Sigmoid colon (tissue), 7 donors: ENCODE measurements around the gene TSPYL4. TPM values are rescaled to one million over a fixed set of nuclear protein-coding genes. Genes with fewer than 3 reads are reported as not detected.

Source experiments
- DNase-seq: peaks from one replicate; pipeline ENCODE4 v3.0.0-alpha.2; 2019
- H3K27ac ChIP-seq, 4 donors: fragments of 200-600 bp; sonication (generic); one replicate each; pipeline ENCODE4 v1.5.1; 2016 to 2019; ENCODE audit warnings: mild to moderate bottlenecking in 1 of 4
- H3K27me3 ChIP-seq, 3 donors: fragments of 200-600 bp; sonication (generic); one replicate each; pipeline ENCODE4 v1.5.1; 2019; ENCODE audit warnings: mild to moderate bottlenecking in 1 of 3
- H3K36me3 ChIP-seq, 4 donors: fragments of 200-600 bp; sonication (generic); one replicate each; pipeline ENCODE4 v1.5.1; 2016 to 2019
- H3K4me1 ChIP-seq, 4 donors: fragments of 200-600 bp; sonication (generic); one replicate each; pipeline ENCODE4 v1.5.1; 2017 to 2019
- H3K4me3 ChIP-seq, 4 donors: fragments of 200-600 bp; sonication (generic); one replicate each; pipeline ENCODE4 v1.5.1; 2017 to 2019; ENCODE audit warnings: mild to moderate bottlenecking in 2 of 4, moderate library complexity in 1 of 4
- H3K9me3 ChIP-seq, 4 donors: fragments of 200-600 bp in 3 of 4; sonication (generic) in 3 of 4; one replicate each; pipeline versions ENCODE4 v1.5.1 to v1.6.1; 2013 to 2019
- CTCF ChIP-seq, 4 experiments: fragments of 450-650 bp in 3 of 4; fragments of 200-600 bp in 1 of 4; IDR thresholded peaks; one replicate each; pipeline ENCODE4 v1.5.1; 2016 to 2019; ENCODE audit warnings: antibody characterized with exemption in 4 of 4, mild to moderate bottlenecking in 3 of 4, moderate library complexity in 2 of 4
- EP300 ChIP-seq, 4 donors: sonication (generic); formaldehyde crosslinking; IDR thresholded peaks; one replicate each; pipeline ENCODE4 v1.6.1; 2017; ENCODE audit warnings: antibody characterized with exemption in 4 of 4
- POLR2A ChIP-seq, 2 donors: fragments of 450-650 bp; IDR thresholded peaks; one replicate each; pipeline ENCODE4 v1.6.1; 2016; ENCODE audit warnings: antibody characterized with exemption in 2 of 2, mild to moderate bottlenecking in 2 of 2, moderate library complexity in 2 of 2
- POLR2AphosphoS5 ChIP-seq, 4 donors: sonication (generic); formaldehyde crosslinking; IDR thresholded peaks; one replicate each; pipeline ENCODE4 v1.6.1; 2017; ENCODE audit warnings: antibody characterized with exemption in 4 of 4
- WGBS, 2 donors: extraction: QIAGEN DNeasy Blood & Tissue Kit; methylation state at CpG; one replicate each; pipeline ENCODE4 v1.1.7; 2013; 5-methylcytosine and 5-hydroxymethylcytosine counted together
- intact Hi-C: fragments of 100-400 bp; cut with DNase I; formaldehyde crosslinking; loops from one replicate; pipeline ENCODE4 v1.15.1; 2023
- polyA plus RNA-seq, 3 donors: library from polyadenylated mRNA; stranded (reverse); fragments of 200-250 nt; gene quantifications; one replicate each; pipeline ENCODE4 v1.2.3, GENCODE V29; 2013
- total RNA-seq, 4 donors: library from RNA; depleted of rRNA; stranded (reverse); fragments of >200 nt; gene quantifications; one replicate each; pipeline ENCODE4 v1.1.0, GENCODE V29; 2016
- donor health status: healthy with polysubstance abuse.
- donor health status: Bipolar disorder and iron deficiency.
- donor health status: healthy.

TSPYL4 gene
- total and polyA plus RNA-seq, 7 donors = 3.0 to 18.5 (median 15.1) TPM

- Histone ChIP-seq H3K27ac (no peak overlapping the region), H3K4me1 (peaks cover 0 to 26% (median 11%) of the 10 kb centered on the region in 4 donors), H3K36me3 (no peaks in the 10 kb centered on the region), H3K9me3 (no peaks in the 10 kb centered on the region), H3K4me3 (no peak overlapping the region), H3K27me3 (no peaks in the 10 kb centered on the region)
- DNase-seq = no peak
- TF ChIP-seq POLR2A (IDR thresholded peaks at IDR 0.05) (no peak), CTCF (IDR thresholded peaks at IDR 0.05) (no peak), EP300 (IDR thresholded peaks at IDR 0.05) (no peak), POLR2AphosphoS5 (IDR thresholded peaks at IDR 0.05) (no peak)
- intact Hi-C loops = no loop called here
- WGBS, 2 donors = 91 to 94% methylated on average over 4 of the region's 4 CpGs
Measured at GRCh38 chr6:116246089-116246488, 7.8 kb downstream of the TSPYL4 start.

GRCh38 chr6:116244284-116244683 is 9.6 kb downstream of the TSPYL4 start:
- peaks cover 0 to 6% (median 0%) of the 10 kb centered on the region in 4 donors for H3K36me3 ChIP-seq
- peaks cover 0 to 9% (median 0%) of the 10 kb centered on the region in 4 donors for H3K4me1 ChIP-seq
- H3K27me3 ChIP-seq = no peaks in the 10 kb centered on the region
- no peak overlapping the region for H3K4me3 ChIP-seq
- 44 to 81% methylated on average over 4 of the region's 4 CpGs for WGBS, 2 donors
- no peak for TF ChIP-seq EP300 (IDR thresholded peaks at IDR 0.05)
- no peak for TF ChIP-seq CTCF (IDR thresholded peaks at IDR 0.05)
- no peak for TF ChIP-seq POLR2A (IDR thresholded peaks at IDR 0.05)
- TF ChIP-seq POLR2AphosphoS5 (IDR thresholded peaks at IDR 0.05) = no peak
- no peaks in the 10 kb centered on the region for H3K9me3 ChIP-seq
- H3K27ac ChIP-seq = no peak overlapping the region
- no peak for DNase-seq
- intact Hi-C loops = no loop called here

- Histone ChIP-seq H3K36me3 (peaks cover 0 to 19% (median 0%) of the 10 kb centered on the region in 4 donors), H3K27ac (no peak overlapping the region), H3K27me3 (no peaks in the 10 kb centered on the region), H3K4me1 (no peaks in the 10 kb centered on the region), H3K9me3 (no peaks in the 10 kb centered on the region), H3K4me3 (no peak overlapping the region)
- DNase-seq = no peak
- intact Hi-C loops = no loop called here
- TF ChIP-seq POLR2A (IDR thresholded peaks at IDR 0.05) (no peak), EP300 (IDR thresholded peaks at IDR 0.05) (no peak), POLR2AphosphoS5 (IDR thresholded peaks at IDR 0.05) (no peak), CTCF (IDR thresholded peaks at IDR 0.05) (no peak)
- WGBS, 2 donors = 100% methylated on average over 1 of the region's 1 CpG
Measured at GRCh38 chr6:116239856-116240255, 14.0 kb downstream of the TSPYL4 start.

- intact Hi-C loops = no loop called here
- Histone ChIP-seq H3K27ac (no peak overlapping the region), H3K4me1 (no peaks in the 10 kb centered on the region)
Measured at GRCh38 chr6:116239256-116239655, 14.6 kb downstream of the TSPYL4 start.

More at GRCh38 chr6:116239256-116239655, 14.6 kb downstream of the TSPYL4 start:
- DNase-seq = peak; percentile 54
- H3K27me3 ChIP-seq = no peaks in the 10 kb centered on the region
- TF ChIP-seq POLR2A (IDR thresholded peaks at IDR 0.05) = no peak
- no peak for TF ChIP-seq EP300 (IDR thresholded peaks at IDR 0.05)
- no peak for TF ChIP-seq CTCF (IDR thresholded peaks at IDR 0.05)
- no peak for TF ChIP-seq POLR2AphosphoS5 (IDR thresholded peaks at IDR 0.05)
- no peaks in the 10 kb centered on the region for H3K9me3 ChIP-seq
- WGBS, 2 donors = 97 to 100% methylated on average over 2 of the region's 2 CpGs
- no peak overlapping the region for H3K4me3 ChIP-seq
- peaks cover 0 to 19% (median 0%) of the 10 kb centered on the region in 4 donors for H3K36me3 ChIP-seq
